ENCODE measurements around the gene UACA. TPM values are rescaled to one million over a fixed set of nuclear protein-coding genes. Genes with fewer than 3 reads are reported as not detected.

UACA gene
- total RNA-seq, 2 experiments from 2014 or later = 1.1 to 1.5 TPM

GRCh38 chr15:70723122-70723422, 40.3 kb downstream of the UACA start:
- intact Hi-C loops (cut with DNase I, micrococcal nuclease) = loop anchor here (10.0 kb wide), 2 partner anchors 48 to 1248 kb away; no protein-coding TSS in a partner anchor

GRCh38 chr15:70722266-70723121, 40.9 kb downstream of the UACA start:
- Mint-ChIP-seq H3K4me3 (no peak overlapping the region), H3K27ac (no peak overlapping the region), H3K9me3 (no peaks in the 10 kb centered on the region), H3K4me1 (ENCODE audit: low read depth) (no peaks in the 10 kb centered on the region), H3K36me3 (ENCODE audit: low read depth) (no peaks in the 10 kb centered on the region), H3K27me3 (peaks cover 19% of the 10 kb centered on the region)
- ATAC-seq (ENCODE audit: poor library complexity) (no peak), DNase-seq (peak in 3 of 14 experiments; percentile 46 to 70 (median 58))
- H3K27me3 ChIP-seq (ENCODE audit: control insufficient read depth in 1 of 2, insufficient read depth in 2 of 2, low read length in 2 of 2) = peaks cover 3 to 20% of the 10 kb centered on the region in 2 experiments
- no peaks in the 10 kb centered on the region for H3K36me3 ChIP-seq (ENCODE audit: insufficient read depth, low read length)
- H3K27ac ChIP-seq (ENCODE audit: low read depth in 1 of 2, low read length in 2 of 2) = no peak overlapping the region
- ChIA-PET CTCF (interaction anchor here (0.5 to 1.5 kb wide), 9 partner anchors 10 to 1246 kb away, joined by 3 to 5 read pairs (median 3); no protein-coding TSS in a partner anchor), POLR2A (interaction anchor here (0.7 to 1.5 kb wide), 6 partner anchors 8 to 162 kb away, joined by 3 to 10 read pairs (median 3); no protein-coding TSS in a partner anchor)
- TF ChIP-seq CTCF (IDR thresholded peaks at IDR 0.05) = peak; percentile 85
- intact Hi-C loops (cut with DNase I, micrococcal nuclease) = loop anchor here (10.0 kb wide), 2 partner anchors 48 to 1248 kb away; no protein-coding TSS in a partner anchor
- H3K4me1 ChIP-seq (ENCODE audit: insufficient read depth, low read length) = no peaks in the 10 kb centered on the region
- H3K4me3 ChIP-seq (ENCODE audit: low read length) = no peak overlapping the region
- no peaks in the 10 kb centered on the region for H3K9me3 ChIP-seq (ENCODE audit: control insufficient read depth in 1 of 2, insufficient read depth in 1 of 2, low read length in 2 of 2)

More at GRCh38 chr15:70723122-70723422, 40.3 kb downstream of the UACA start:
- no peak for ATAC-seq (ENCODE audit: poor library complexity)
- Mint-ChIP-seq H3K27ac (no peak overlapping the region), H3K4me3 (no peak overlapping the region), H3K4me1 (ENCODE audit: low read depth) (no peaks in the 10 kb centered on the region), H3K36me3 (ENCODE audit: low read depth) (no peaks in the 10 kb centered on the region), H3K9me3 (no peaks in the 10 kb centered on the region), H3K27me3 (peaks cover 23% of the 10 kb centered on the region)
- no peak for DNase-seq
- no peak for TF ChIP-seq CTCF (IDR thresholded peaks at IDR 0.05)
- no peaks in the 10 kb centered on the region for H3K4me1 ChIP-seq (ENCODE audit: insufficient read depth, low read length)
- H3K36me3 ChIP-seq (ENCODE audit: insufficient read depth, low read length) = no peaks in the 10 kb centered on the region
- H3K27me3 ChIP-seq (ENCODE audit: control insufficient read depth in 1 of 2, insufficient read depth in 2 of 2, low read length in 2 of 2) = peaks cover 3 to 20% of the 10 kb centered on the region in 2 experiments
- no peak overlapping the region for H3K4me3 ChIP-seq (ENCODE audit: low read length)
- H3K27ac ChIP-seq (ENCODE audit: low read depth in 1 of 2, low read length in 2 of 2) = no peak overlapping the region
- POLR2A ChIA-PET = interaction anchor here (0.7 to 1.5 kb wide), 6 partner anchors 9 to 163 kb away, joined by 3 to 10 read pairs (median 3); no protein-coding TSS in a partner anchor
- CTCF ChIA-PET = interaction anchor here (1.0 to 1.5 kb wide), 7 partner anchors 11 to 1247 kb away, joined by 3 to 5 read pairs (median 4); no protein-coding TSS in a partner anchor
- H3K9me3 ChIP-seq (ENCODE audit: control insufficient read depth in 1 of 2, insufficient read depth in 1 of 2, low read length in 2 of 2) = no peaks in the 10 kb centered on the region

GRCh38 chr15:70720228-70721016, 42.9 kb downstream of the UACA start:
- Mint-ChIP-seq H3K9me3 (no peaks in the 10 kb centered on the region), H3K27ac (no peak overlapping the region), H3K4me1 (ENCODE audit: low read depth) (no peaks in the 10 kb centered on the region), H3K27me3 (peaks cover 11% of the 10 kb centered on the region), H3K36me3 (ENCODE audit: low read depth) (no peaks in the 10 kb centered on the region), H3K4me3 (no peak overlapping the region)
- no peaks in the 10 kb centered on the region for H3K4me1 ChIP-seq (ENCODE audit: insufficient read depth, low read length)
- CTCF ChIA-PET = no interaction called here
- peaks cover 3 to 15% of the 10 kb centered on the region in 2 experiments for H3K27me3 ChIP-seq (ENCODE audit: control insufficient read depth in 1 of 2, insufficient read depth in 2 of 2, low read length in 2 of 2)
- DNase-seq = no peak
- ATAC-seq (ENCODE audit: poor library complexity) = no peak
- TF ChIP-seq CTCF (IDR thresholded peaks at IDR 0.05) = no peak
- intact Hi-C loops (cut with DNase I, micrococcal nuclease) = loop anchor here (10.0 kb wide), 2 partner anchors 46 to 1246 kb away; no protein-coding TSS in a partner anchor
- H3K9me3 ChIP-seq (ENCODE audit: control insufficient read depth in 1 of 2, insufficient read depth in 1 of 2, low read length in 2 of 2) = no peaks in the 10 kb centered on the region
- H3K27ac ChIP-seq (ENCODE audit: low read depth in 1 of 2, low read length in 2 of 2) = no peak overlapping the region
- H3K36me3 ChIP-seq (ENCODE audit: insufficient read depth, low read length) = no peaks in the 10 kb centered on the region
- H3K4me3 ChIP-seq (ENCODE audit: low read length) = no peak overlapping the region
- POLR2A ChIA-PET = no interaction called here

Measured in CD4-positive, alpha-beta T cell (primary cell).